Panc1 (cell line): Measurements from ENCODE around the gene KCNH6. TPM values are rescaled to one million over a fixed set of nuclear protein-coding genes. Genes with fewer than 3 reads are reported as not detected.

Experiments
- ATAC-seq: fragments of 200-7000 bp; cut with Tn5 transposase; 2 replicates; pipeline ENCODE4 v1.9.1; 2020; ENCODE audit warnings: mild to moderate bottlenecking, moderate library complexity
- BruUV-seq: library from RNA; stranded (reverse); fragments of 400-500 nt; replicated peaks from 2 replicates; lab custom pipeline; 2021; lab: Mats Ljungman, UMichigan
- CTCF ChIA-PET: fragments of 300-600 bp; sonication (Branson Sonifier 250); formaldehyde crosslinking; loops from one replicate; lab custom pipeline; 2022; ENCODE audit warnings: antibody characterized with exemption; lab: Charles Lee
- POLR2A ChIA-PET: fragments of 300-600 bp; sonication (Branson Sonifier 250); formaldehyde crosslinking; loops from one replicate; lab custom pipeline; 2022; ENCODE audit warnings: antibody characterized with exemption; lab: Charles Lee
- DNase-seq: peaks from one replicate; pipeline ENCODE4 v3.0.0-alpha.2; 2010; ENCODE audit warnings: low read depth, low spot score
- H3K27ac ChIP-seq: 2 replicates; pipeline ENCODE4 v1.5.1; 2011; ENCODE audit warnings: mild to moderate bottlenecking, low read length, inconsistent platforms
- H3K27me3 ChIP-seq: fragments of 200-500 bp; sonication (Bioruptor generic); 2 replicates; pipeline ENCODE4 v1.6.0; 2014; ENCODE audit warnings: low read length, inconsistent platforms; ENCODE audit not compliant: control insufficient read depth, insufficient read depth
- H3K36me3 ChIP-seq: fragments of 200-500 bp; sonication (Bioruptor generic); 2 replicates; pipeline ENCODE4 v1.5.1; 2014; ENCODE audit warnings: inconsistent platforms, mild to moderate bottlenecking, low read length, moderate library complexity; ENCODE audit not compliant: control insufficient read depth, insufficient read depth
- H3K4me1 ChIP-seq: 2 replicates; pipeline ENCODE4 v1.5.1; 2011; ENCODE audit warnings: inconsistent platforms, mild to moderate bottlenecking, low read length, moderate library complexity; ENCODE audit not compliant: control insufficient read depth, insufficient read depth
- H3K4me3 ChIP-seq, 2 experiments: 2 replicates each; pipeline ENCODE4 v1.5.1; 2011 to 2012; ENCODE audit warnings: low read depth in 2 of 2, low read length in 2 of 2, mild to moderate bottlenecking in 2 of 2, inconsistent platforms in 1 of 2, moderate library complexity in 1 of 2
- H3K9me3 ChIP-seq: fragments of 200-500 bp; sonication (Bioruptor generic); 2 replicates; pipeline ENCODE4 v1.5.1; 2014; ENCODE audit warnings: low read depth, mild to moderate bottlenecking, inconsistent platforms, low read length, moderate library complexity; ENCODE audit not compliant: control insufficient read depth, insufficient read depth
- CTCF ChIP-seq: fragments of 450-650 bp; IDR thresholded peaks from 2 replicates; pipeline ENCODE4 v1.5.1; 2017; ENCODE audit warnings: mild to moderate bottlenecking
- POLR2AphosphoS5 ChIP-seq: IDR thresholded peaks from 2 replicates; pipeline ENCODE4 v1.6.1; 2012; ENCODE audit warnings: mild to moderate bottlenecking, low read depth, low read length, moderate library complexity
- SIN3A ChIP-seq: IDR thresholded peaks from 2 replicates; pipeline ENCODE4 v1.6.1; 2012; ENCODE audit warnings: low read depth, mild to moderate bottlenecking, low read length, moderate library complexity, borderline replicate concordance; ENCODE audit not compliant: insufficient read depth
- TCF7L2 ChIP-seq: IDR thresholded peaks from 2 replicates; pipeline ENCODE4 v1.6.1; 2011; ENCODE audit warnings: mild to moderate bottlenecking, low read depth, low read length, inconsistent platforms
- in situ Hi-C: cut with HindIII; loops from 2 replicates; pipeline ENCODE4 v1.10.0; 2016; ENCODE audit warnings: low sequenced_read_pairs, low pct_unique_long_range_greater_than_20kb
- intact Hi-C: fragments of 100-400 bp; cut with micrococcal nuclease; formaldehyde crosslinking; loops from one replicate; pipeline ENCODE4 v1.10.0; 2022; ENCODE audit not compliant: unreplicated experiment
- total RNA-seq: library from RNA; stranded (reverse); gene quantifications from one replicate; pipeline ENCODE4 v1.2.1, GENCODE V29; 2021; ENCODE audit not compliant: unreplicated experiment
- TF ChIP-seq, protein P1 (sequence below), 2 experiments: IDR thresholded peaks; 2 replicates each; pipeline ENCODE4 v1.6.1; 2011 to 2012; ENCODE audit warnings: low read depth in 2 of 2, control low read depth in 1 of 2, low read length in 1 of 2, mild to moderate bottlenecking in 1 of 2, moderate library complexity in 1 of 2; ENCODE audit not compliant: insufficient read depth in 1 of 2

KCNH6 gene
- total RNA-seq, 1 experiment from 2014 or later = not detected

- in situ Hi-C loops = no loop called here
- ATAC-seq (no peak), DNase-seq (no peak)
- no peaks in the 10 kb centered on the region for H3K36me3 ChIP-seq
- H3K27ac ChIP-seq = no peak overlapping the region
- H3K4me1 ChIP-seq = no peaks in the 10 kb centered on the region
- ChIA-PET CTCF (no interaction called here), POLR2A (interaction anchor here (0.9 kb wide), 1 partner anchor 17 kb away, joined by 3 read pairs; no protein-coding TSS in a partner anchor)
- BruUV-seq = no TSS peak
- TF ChIP-seq, protein P1, sequence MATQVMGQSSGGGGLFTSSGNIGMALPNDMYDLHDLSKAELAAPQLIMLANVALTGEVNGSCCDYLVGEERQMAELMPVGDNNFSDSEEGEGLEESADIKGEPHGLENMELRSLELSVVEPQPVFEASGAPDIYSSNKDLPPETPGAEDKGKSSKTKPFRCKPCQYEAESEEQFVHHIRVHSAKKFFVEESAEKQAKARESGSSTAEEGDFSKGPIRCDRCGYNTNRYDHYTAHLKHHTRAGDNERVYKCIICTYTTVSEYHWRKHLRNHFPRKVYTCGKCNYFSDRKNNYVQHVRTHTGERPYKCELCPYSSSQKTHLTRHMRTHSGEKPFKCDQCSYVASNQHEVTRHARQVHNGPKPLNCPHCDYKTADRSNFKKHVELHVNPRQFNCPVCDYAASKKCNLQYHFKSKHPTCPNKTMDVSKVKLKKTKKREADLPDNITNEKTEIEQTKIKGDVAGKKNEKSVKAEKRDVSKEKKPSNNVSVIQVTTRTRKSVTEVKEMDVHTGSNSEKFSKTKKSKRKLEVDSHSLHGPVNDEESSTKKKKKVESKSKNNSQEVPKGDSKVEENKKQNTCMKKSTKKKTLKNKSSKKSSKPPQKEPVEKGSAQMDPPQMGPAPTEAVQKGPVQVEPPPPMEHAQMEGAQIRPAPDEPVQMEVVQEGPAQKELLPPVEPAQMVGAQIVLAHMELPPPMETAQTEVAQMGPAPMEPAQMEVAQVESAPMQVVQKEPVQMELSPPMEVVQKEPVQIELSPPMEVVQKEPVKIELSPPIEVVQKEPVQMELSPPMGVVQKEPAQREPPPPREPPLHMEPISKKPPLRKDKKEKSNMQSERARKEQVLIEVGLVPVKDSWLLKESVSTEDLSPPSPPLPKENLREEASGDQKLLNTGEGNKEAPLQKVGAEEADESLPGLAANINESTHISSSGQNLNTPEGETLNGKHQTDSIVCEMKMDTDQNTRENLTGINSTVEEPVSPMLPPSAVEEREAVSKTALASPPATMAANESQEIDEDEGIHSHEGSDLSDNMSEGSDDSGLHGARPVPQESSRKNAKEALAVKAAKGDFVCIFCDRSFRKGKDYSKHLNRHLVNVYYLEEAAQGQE (IDR thresholded peaks at IDR 0.05; ENCODE audit: insufficient read depth in 1 of 2, low read depth in 2 of 2, low read length in 1 of 2) = no peak
- TF ChIP-seq CTCF = no peak
- no peak for TF ChIP-seq SIN3A
- no peak for TF ChIP-seq TCF7L2
- TF ChIP-seq POLR2AphosphoS5 = no peak
- H3K4me3 ChIP-seq = no peak overlapping the region
- intact Hi-C loops = no loop called here
- no peaks in the 10 kb centered on the region for H3K9me3 ChIP-seq
- no peaks in the 10 kb centered on the region for H3K27me3 ChIP-seq
Observed at GRCh38 chr17:63526861-63527260, 3.7 kb downstream of the KCNH6 start.

DNA sequence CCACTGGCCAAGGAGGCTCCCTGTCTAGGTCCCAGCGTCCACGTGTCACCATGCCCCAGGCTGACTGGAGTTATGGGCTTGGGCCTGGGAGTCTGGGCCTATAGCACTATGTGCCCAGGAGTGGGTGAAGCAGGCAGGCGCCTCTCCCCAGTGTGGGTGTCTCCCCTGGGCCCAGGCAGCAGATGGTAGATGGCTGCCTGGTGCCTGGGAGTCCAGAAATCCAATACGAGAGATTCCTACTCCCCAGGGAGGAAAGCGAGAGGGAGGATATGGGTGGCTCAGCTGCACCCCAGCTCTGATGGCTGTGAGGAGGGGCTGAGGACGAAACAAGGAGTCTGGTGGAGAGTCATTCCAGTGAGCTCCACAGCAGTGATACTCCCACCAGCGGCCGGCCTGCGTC is 5.0 kb downstream of the KCNH6 start:
- intact Hi-C loops (no loop called here), in situ Hi-C loops (no loop called here)
- Histone ChIP-seq H3K9me3 (no peaks in the 10 kb centered on the region), H3K4me3 (no peak overlapping the region), H3K4me1 (no peaks in the 10 kb centered on the region), H3K27me3 (no peaks in the 10 kb centered on the region), H3K27ac (no peak overlapping the region), H3K36me3 (no peaks in the 10 kb centered on the region)
- BruUV-seq = no TSS peak
- CTCF ChIA-PET = no interaction called here
- ATAC-seq (no peak), DNase-seq (no peak)
- POLR2A ChIA-PET = no interaction called here
- TF ChIP-seq, protein P1 (IDR thresholded peaks at IDR 0.05; ENCODE audit: insufficient read depth in 1 of 2, low read depth in 2 of 2, low read length in 1 of 2) = no peak
- TF ChIP-seq TCF7L2 (no peak), POLR2AphosphoS5 (no peak), CTCF (no peak), SIN3A (no peak)
